Left forelimb (tissue), 1 donor: ENCODE data around the gene BRS3.

Experiments
- DNase-seq: peaks from one replicate; pipeline ENCODE4 v3.0.0-alpha.2; 2018; ENCODE audit warnings: low spot score

BRS3 gene

DNA sequence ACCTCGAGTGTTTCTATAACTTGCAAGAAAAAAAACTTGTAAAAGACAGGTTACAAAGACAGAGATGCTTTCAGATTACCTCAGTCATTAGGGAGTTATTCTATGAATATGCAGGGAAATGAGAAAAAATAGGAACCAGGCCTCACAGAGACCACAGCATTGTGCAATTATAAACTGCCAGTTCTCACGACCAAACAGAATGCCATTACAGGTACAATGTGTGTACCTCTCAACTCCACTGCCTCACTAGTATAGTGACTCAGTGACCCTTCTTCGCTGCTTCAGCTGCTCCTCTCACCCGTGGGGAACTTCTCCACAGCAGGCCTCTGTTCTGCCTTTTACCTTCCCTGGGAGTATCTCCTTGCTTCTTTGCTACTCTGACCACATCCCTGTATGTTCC, 7.3 kb downstream of the BRS3 start:
- no peak for DNase-seq

DNA sequence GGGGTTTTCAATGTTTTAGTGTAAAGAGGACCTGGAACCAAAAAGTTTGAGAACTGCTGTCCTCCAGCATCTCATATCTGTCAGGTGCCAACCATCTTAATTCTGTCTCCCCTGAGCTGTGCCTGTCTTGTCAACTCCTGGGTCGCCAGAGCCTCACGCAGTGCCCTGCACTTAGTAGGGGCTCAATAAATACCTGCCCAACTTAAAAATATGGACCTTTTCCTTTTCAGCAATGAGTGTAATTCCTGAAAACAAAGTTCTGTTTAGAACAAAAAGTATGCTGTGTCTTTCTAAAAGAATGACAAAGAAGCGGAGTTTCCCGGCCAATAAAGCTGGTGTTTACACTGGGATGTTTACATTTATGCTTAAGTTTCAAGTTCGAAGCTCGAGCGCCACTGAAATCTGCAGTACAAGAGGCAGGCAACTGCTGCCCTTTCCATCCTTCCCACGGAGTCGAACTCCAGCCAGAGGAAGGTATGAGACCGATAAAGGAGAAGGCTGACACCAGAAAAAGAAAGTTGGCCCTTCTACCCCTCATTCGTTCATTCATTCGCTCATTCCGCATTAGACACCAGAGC, 8.5 kb downstream of the BRS3 start:
- no peak for DNase-seq

DNA sequence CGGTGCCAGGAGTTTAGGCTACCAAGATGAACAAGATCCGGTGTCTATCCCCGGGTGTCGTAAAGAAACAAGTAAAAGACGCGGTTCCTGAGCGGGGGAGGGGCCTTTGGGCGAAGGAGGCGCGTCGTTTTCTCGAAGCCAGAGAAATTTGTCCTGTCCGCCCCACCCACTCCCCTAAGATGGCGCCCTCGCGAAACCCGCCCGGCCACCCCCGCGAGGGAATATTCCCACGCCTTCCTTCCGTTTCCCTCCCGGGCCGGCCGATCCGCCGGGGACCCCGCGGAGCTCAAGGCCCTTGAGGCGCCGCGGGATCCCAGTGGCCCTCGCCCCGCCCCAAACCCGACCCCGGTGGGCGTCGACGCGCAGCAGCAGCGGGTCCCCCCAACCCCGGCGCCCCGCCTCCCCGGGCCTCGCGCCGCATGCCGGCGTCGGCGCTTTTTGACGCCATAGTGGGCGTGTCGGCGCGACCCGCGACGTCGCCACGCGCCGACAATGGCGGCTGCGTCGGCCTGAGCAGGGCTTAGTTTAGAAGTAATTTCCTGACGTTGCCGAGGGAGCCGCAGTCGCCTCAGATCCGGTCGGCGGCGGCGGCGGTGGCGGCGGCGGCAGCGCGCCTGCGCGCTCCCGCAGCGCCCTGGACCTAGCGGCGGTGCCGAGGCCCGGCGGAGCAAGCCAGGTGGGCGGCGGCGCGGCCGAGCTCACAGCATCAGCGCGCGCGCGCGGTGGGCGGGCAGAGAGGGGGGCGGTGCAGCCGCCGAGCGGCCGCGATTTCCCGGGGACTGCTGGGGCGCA, 9.2 kb downstream of the BRS3 start:
- peak; percentile 88 for DNase-seq

DNA sequence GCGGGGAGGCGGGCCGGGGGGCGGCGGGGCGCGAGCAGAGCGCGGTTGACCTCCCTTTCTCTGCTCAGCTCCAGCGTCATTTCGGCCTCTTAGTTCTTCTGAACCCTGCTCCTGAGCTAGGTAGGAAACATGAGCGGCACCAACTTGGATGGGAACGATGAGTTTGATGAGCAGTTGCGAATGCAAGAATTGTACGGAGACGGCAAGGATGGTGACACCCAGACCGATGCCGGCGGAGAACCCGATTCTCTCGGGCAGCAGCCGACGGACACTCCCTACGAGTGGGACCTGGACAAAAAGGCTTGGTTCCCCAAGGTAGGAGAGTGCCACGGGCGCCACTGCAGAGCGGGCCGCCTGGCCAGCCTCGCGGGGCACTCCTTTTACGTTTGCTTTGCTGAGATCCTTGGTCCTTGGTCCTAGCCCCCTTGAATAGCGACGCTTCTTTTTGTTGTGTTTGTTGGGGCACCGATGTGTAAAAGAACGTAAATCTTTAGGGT, 9.9 kb downstream of the BRS3 start, which contains the start of gene HTATSF1:
Gene HTATSF1 (plus strand): TSS at position 37 of the 497 bp plus-strand sequence. CDS start 93 bp downstream, at position 130.
- DNase-seq = no peak

DNA sequence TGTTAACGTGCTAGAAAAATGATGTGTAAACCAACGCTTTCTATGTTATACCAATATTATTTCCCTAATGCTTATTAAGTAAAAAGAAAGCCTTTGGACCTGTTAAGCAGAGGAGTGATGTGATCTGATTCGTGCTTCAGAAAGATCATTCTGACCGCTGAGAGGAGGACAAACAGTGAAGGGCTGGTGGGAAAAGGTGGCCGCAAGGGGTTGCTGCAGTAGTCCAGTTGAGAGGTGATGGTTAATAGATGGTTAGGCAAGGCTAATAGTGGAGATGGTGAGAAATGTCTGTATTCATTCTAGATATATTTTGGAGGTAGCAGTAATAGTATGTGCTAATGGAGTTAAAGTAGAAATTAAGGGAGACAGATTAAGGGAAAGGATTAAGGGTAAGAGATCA, 31.3 kb downstream of the BRS3 start:
- no peak for DNase-seq

DNA sequence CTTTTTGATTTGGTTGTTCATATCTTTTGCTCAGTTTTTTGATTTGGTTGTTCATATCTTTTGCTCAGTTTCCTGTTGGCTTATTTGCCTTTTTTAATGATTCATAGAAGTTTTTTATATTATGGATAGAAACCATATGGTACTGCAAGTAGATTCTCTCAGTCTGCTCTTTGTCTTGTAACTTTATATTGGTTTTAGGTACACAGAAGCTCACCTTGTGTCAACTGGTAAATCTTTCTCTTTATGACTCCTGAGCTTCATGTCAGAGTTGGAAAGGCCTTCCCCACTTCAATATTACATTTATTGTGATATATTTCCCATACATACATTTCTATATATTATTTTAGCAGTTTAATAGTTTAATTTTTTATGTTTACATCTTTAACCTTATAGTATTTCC, 36.0 kb downstream of the BRS3 start:
- DNase-seq = no peak

DNA sequence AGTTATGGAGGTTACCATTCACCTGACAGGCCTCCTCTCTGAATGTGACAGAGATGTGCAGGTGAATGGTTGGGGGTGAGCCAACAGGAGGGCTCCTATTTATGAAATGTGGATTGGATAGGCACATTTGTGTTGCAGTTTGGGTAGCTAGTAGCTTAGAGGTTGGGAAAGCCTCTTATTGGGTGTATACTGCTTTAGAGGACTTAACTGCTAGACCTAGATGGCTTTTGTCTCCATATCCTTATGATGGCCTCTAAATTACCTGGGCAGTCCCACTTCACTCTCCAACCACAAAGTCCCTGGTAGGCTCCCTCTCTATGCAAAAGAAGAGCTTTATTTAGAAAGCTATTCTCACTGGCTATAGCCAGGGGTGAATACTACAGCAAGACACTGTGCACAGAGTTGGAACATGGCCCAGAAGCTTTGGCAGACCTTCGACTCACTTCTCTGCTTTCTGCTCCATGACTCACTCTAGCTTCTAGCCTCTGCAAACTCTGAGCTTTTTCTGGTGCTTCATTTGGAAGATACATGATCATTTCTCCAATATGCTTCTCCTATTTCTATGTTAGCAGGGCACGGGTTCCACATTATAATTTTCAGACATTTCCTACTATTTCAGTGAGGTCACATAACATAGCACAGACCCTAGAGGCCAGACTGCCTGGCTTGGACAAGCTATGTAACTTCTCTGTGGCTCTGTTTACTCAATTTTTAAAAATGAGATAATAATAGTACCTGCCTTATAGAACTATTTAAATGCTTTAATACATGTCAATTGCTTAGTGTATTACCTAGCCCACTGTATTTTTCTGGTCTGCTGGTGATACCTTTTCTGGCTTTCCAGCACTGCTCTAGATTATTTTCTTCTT, 38.2 kb downstream of the BRS3 start:
- DNase-seq = peak; percentile 74

DNA sequence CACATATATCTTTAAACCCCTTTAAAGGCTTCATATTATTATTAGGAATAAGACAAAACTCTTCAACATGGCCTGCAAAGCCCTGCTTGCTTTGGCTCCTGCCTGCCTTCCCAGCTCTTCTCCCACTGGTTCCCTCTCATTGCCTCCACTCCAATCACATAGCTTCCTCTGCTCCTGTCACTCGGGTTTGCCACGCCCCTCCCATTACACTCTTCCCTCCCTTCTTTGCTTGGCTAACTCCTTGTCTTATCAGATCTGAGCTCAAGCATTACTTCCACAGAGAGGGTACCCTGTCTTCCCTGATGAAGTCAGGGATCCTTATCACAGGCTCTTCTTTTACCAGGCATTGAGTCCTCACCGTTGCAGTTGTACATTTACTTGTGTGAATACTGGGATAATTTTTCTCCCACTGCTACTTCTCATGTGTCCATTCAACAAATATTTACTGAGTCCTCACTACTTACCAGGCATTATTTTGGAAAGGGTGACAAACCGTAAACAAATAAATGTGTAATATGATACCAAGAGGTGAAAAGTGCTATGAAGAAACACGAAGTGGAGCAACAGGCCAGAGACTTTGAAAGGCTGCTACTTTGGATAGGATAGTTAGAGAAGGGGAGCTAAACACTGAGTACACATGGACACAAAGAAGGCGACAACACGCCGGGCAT, 41.0 kb downstream of the BRS3 start:
- no peak for DNase-seq

DNA sequence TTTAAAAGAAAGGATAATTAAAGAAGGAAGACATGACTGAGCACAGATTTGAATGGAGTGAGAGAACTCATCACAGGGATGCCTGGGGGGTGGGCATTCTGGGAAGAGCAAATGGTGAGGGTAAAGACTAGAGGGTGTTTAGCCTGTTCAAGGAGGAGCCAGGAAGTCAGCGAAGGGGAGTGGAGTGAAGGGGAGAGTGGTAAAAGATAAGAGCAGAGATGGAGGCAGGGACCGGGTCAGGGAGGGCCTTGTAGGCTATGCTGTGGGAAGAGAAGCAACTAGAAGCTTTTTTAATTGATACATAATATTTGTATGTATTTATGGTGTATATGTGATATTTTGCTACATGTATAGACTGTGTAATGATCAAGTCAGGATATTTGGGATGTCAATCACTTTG, 42.0 kb downstream of the BRS3 start:
- no peak for DNase-seq

DNA sequence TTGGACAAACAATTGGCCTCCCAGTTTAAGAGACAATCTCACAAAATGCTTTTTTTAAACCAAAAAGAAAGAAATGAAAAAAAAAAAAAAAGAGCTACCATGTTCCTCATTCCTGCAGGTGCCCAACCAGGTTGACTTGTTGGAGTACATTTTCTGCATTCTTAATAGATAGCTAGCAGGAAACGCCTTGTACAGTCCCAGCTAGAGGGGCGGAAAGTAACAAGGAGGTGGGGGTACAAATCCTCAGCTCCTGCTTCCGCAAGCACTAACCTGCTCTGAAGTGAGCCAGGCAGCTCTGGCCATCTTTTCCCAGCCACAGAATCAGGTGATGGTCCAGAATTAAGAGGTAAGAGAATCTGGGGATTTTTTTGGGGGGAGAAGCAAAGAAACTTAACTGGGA, 44.2 kb downstream of the BRS3 start, which contains the start of gene VGLL1:
Gene VGLL1 (plus strand): TSS at position 265 of the 400 bp plus-strand sequence. CDS start 3,806 bp downstream, outside the sequence.
- no peak for DNase-seq

DNA sequence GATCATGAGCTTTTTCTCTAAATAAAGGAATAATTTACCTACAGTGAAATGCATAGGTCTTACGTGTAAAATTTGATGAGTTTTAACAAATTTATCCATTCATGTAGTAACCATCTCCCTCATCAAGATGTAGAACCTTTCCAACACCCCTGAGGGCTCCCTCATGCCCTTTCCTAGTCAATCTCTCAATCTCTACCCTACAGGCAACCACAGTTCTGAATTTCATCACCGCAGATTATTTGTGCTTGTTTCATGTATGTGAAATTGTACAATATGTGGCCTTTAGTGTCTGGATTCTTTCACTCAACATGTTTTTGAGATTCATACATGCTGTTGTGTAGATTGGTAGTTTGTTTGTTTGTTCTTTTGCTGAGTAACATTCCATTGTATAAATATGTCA, 46.4 kb downstream of the BRS3 start:
- DNase-seq = no peak

DNA sequence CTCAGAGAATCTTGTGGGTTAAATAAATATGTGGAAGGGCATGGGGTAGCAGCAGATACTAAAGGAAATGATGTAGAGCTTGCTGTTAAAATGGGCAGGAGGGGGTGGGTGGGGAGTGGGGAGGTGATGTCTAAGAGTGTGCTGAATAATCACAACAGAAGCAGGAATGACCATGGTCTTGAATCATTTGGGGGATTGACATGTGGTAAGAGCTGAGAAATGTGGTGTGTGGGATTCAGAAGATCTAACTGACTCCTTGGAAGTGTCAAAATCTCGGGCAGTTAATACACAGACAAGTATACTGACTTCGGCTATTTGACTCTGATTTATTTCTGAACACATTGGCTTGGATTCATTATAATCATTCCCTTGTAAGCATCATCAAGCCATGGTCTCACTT, 51.1 kb downstream of the BRS3 start:
- DNase-seq = no peak

DNA sequence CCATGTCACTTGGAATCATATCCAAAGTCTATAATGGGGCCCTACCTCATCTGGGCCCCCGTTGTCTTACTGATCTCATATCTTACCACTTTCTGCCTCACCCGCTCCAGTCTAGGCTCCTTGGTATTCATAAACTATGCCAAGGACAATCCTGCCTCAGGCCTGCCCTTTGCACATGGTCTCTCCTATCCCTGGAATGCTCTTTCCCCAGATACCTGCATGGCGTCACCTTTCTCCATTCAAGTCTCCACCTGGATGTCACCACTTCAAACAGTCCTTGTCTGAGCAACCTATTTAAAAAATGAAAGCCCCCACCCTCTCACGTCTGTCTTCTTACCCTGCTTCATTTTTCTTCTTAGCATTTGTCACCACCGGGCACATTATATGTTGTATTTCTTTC, 52.5 kb downstream of the BRS3 start:
- DNase-seq = no peak

DNA sequence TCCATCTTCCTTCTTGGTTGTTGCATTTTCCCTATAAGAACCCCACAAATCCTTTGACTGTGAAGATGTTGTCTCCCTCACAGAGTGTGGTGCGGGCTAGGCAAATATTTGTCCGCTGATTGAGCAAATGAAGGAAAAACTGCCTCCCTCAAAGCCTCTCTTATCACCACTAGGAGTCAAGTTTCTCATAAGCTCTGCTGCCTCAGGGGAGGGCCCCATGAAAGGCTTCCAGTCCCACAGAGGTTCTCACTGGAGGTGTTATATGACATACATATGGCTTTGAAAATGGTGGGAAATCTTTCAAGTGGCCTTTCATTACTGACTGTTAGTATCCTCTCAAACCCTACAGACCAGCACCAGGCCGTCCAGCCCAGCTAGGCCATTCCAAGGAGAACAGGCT, 53.5 kb downstream of the BRS3 start:
- no peak for DNase-seq

DNA sequence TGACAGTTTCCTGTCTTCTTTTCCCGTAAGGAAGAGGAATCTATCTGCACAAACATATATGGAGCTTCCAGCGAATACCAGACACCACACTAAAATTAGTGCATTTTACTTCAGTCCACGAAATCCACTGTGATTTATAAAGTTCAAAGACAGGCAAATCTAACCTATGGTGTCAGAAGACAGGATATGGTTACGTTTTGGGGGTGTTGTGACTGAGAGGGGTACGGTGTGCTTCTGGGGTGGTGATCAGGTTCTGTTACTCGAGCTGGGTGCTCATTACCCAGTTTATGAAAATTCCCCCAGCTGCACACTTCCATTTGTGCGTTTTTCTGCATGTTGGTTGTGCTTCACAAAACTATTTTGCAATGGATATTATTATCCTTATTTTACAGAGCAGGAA, 54.5 kb downstream of the BRS3 start:
- DNase-seq = no peak
